Muscle of back (tissue), 13 donors: Measurements from ENCODE around the gene F2. TPM values are rescaled to one million over a fixed set of nuclear protein-coding genes. Genes with fewer than 3 reads are reported as not detected.
A peak's percentile ranks its signal among the peaks of the same experiment; 100 is the strongest.
"Not testable (repeated sequence)": the region's sequence is repeated elsewhere in the genome, so short reads cannot be mapped to it uniquely, and the experiment has no call there.

Experiments
- DNase-seq, 3 donors: peaks; one replicate each; pipeline versions ENCODE4 v3.0.0 to v3.0.0-alpha.2; 2013
- long read RNA-seq, 9 donors: transcript quantifications; one replicate each; lab custom pipeline, GENCODE V29; 2026
- polyA plus RNA-seq, 10 donors: library from polyadenylated mRNA; unstranded; fragments of 120-200 nt; gene quantifications; one replicate each; pipeline ENCODE4 v1.2.1, GENCODE V29; 2013; ENCODE audit not compliant: insufficient read length in 10 of 10

F2 gene
- polyA plus RNA-seq: under 1 TPM in 1 of 10 donors, not detected in 9; 0.50 TPM
- long read RNA-seq, donor 1: 0 reads
- long read RNA-seq, donor 2: 0 reads
- long read RNA-seq, donor 3: 0 reads
- long read RNA-seq, donor 4: 0 reads
- long read RNA-seq, donor 5: 0 reads
- long read RNA-seq, donor 6: 0 reads
- long read RNA-seq, donor 7: 0 reads
- long read RNA-seq, donor 8: 0 reads
- long read RNA-seq, donor 9: 0 reads

DNA sequence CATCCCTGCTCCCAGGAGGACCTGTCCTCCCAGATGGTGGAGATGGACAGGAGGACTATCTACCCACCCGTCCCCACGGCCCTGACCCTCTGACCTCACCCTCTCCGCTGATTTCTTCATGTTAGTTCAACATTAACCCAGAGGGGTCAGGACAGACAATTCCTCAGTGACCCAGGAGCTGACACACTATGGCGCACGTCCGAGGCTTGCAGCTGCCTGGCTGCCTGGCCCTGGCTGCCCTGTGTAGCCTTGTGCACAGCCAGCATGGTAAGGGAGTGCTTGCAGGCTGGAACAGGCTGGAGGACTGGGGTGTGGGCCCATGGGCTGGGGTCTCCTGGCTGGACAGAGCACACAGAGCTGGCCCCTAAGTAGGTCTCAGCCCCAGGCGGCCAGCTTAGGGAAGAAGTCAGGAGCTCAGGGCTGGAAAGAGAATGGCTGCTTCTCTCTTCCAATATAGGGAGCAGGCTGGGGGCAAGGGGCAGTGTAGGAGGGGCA lies at the start of gene F2:
F2 (plus strand) TSS at position 166 of the 495 bp plus-strand sequence; CDS start at position 189, 23 bp downstream.
- no peak for DNase-seq

DNA sequence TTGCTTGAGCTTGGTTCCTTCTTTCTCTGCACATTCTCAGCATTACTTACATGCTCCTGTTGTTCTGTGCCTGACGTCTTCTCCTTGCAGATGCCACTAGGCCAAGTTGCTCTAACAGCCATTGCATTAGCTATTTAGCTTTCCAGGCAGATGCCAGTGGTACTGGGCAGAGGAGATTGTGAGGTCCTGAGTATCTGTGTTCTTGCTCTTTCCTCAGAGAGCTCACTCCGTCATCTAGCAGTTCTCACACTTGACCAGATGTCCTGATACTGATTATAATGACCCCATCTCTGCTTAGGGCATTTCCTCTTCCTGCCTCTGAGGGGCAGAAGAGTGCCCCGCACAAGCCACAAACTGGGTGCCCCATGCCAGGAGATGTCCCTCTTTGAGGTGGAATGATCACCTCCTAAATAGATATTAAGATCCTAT lies 49.3 kb upstream of the F2 start:
- DNase-seq: no peak

DNA sequence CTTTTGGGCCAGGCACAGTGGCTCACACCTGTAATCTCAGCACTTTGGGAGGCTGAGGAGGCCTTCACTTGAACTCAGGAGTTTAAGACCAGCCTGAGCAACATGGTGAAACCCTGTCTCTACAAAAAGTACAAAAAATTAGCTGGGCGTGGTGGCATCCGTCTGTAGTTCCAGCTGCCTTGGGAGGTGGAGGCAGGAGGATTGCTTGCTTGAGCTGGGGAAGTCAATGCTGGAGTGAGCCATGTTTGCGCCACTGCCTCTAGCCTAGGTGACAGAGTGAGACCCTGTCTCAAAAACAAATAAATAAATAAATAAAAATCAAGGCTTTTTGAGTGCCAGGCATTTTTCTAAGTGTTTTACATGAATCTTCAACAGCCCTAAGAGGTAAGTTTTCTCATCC lies 48.5 kb upstream of the F2 start:
- DNase-seq: not testable (repeated sequence)

DNA sequence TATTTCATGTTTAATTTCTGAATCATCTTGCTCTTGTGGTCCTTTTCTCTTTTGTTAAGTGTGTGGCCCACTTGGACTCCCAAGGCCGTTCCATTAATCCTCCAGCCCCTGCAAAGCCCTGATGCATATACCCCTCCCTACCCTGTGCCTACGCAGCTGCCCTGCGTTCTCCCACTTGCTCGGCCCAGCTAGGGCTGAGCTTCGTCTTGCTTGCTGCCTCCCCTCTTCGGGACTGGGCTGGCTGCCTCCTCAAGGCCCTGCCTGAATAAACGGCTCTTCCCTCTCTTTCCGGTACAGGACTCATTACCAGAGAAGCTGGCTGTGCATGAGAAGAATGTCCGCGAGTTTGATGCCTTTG lies 47.1 kb upstream of the F2 start:
- no peak for DNase-seq

DNA sequence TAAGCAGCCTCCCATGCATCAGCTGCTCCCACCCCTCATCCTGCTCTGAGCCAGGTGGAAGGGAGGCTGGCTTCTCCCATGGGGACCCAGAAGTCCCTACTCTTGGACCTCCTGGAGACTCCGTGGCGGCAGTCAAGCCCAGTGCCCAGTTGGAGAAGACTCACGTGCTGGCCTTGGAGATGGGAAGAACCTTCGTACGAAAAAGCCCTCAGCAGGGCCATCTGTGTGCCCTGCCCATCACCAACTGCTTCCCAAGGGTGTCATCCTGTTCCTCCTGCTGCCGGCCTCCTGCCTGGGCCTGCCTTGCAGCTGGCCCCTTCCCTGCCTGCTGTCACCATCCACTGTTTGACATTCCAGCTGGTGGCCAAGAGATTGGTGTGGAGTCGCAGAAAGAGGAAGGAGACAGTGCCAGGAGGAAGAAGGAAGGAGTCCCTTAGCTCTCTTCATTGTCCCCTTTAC lies 46.6 kb upstream of the F2 start:
- no peak for DNase-seq

DNA sequence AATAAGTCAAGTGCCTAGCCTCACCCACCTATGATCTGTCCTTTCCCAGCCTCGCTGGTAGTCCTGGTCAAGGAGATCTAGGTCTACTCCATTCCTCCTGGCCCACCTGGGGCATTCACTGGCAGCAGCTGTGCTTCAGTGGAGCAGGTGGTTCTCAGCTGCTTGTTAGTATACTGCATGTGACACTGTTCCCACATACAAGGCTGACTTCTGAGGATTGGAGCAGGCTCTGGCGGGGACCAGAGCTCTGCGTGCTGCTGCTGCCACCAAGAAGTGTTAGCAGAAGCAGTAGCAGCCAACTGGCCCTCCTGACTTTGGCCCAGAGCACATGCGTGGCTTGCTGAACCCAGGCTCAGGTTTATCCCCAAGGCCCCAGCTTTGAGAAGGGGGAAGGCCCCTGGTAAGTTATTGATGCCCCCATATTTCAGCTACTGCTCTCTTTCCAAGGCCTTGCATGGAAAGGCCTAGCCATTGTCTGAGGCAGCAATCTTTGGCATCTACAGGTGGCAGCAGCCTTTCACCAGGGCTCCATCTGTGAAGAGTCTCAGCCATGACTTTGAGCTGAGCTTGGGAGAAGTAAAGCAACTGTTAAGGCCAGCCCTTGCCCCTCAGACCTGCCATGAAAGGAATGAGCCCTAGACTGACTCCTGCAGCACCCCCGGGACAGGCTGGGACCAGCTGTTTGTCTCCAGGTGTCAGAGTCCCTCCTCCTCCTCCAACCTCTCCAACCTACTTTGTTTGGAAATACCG lies 45.1 kb upstream of the F2 start:
- no peak for DNase-seq

DNA sequence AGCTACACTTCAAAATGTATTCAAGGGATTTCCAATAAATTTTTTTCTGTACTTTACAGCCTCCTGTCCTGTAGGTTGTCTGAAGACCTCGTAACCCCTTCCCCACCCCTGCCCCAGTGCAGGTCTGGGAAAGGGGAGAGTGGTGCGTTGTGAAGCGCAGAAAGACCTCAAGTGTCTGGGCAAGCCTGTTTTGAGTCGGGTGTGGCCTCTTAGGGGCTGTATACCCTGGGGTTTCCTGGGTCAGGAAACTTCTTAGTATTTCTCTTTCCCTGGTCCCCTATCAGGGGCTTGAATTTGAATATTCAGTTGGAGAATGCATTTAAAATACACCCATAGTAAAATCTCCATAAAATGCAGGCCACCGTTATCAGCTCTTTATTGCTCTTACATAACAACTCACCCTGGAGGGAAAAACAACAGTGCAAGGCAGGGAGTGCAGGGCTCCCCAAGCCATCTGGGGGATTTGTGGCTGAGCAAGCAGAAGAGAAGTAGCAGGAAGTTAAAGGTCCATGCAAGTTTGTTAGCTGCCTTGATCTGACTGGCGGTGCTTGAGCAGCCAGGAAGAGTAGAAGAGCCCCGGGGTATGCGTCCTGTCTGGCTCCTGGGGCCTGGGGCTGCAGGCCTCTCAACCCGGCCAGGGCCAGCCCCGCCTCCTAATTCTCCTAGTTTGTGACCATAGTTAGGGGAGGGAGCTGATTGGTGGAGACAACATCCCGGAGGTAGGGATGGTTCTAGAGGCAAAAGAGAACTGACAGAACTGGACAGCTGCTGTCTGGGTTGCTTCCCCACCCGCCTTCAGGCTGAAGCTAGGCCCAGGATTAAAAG lies 44.3 kb upstream of the F2 start:
- DNase-seq: peak; percentile 36 to 74 (median 52)

DNA sequence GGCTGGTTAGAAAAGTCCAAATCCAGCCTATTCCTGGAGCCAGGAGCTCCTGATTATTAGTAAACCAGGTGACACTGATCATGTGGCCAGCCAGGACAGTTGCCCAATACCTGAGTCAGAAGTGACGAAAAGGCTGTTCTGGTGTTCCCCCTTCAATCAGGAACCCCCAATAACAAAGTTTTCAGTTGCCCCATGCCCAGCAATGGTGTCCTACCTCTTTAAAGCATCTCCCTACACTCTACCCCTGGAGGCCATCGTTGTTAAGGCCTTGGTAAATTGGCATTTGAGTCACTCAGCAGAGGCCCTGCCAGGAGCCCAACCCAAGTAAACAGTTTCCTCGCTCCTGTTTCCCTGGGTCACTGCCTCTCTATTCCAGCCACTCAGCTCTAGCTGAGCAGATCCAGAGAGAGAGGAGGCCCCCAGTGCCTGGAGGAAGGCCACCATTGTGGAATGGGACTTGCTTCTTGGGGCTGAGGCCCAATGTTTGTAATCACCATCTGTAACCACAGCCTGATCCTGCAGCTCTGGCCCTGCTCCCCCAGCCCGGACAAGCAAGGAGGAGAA lies 43.6 kb upstream of the F2 start:
- peak in 2 of 3 donors; percentile 22 to 62 for DNase-seq

DNA sequence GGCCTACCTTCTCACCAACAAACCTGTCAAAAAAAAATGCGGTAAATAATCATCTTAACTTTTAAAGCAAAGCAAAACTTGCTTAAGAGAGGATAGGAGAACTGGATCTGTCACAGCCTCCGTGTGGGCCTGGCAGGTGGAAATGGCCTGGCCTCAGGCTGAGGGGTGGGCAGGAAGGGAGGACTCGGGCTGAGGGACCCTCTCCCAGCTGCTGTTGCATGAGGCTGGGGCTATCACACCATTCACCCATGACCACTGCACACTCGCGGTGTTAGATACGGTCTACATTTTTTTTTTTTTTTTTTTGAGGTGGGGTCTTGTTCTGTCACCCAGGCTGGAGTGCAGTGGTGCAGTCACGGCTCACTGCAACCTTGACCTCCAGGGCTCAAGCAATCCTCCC lies 43.1 kb upstream of the F2 start:
- no peak for DNase-seq

DNA sequence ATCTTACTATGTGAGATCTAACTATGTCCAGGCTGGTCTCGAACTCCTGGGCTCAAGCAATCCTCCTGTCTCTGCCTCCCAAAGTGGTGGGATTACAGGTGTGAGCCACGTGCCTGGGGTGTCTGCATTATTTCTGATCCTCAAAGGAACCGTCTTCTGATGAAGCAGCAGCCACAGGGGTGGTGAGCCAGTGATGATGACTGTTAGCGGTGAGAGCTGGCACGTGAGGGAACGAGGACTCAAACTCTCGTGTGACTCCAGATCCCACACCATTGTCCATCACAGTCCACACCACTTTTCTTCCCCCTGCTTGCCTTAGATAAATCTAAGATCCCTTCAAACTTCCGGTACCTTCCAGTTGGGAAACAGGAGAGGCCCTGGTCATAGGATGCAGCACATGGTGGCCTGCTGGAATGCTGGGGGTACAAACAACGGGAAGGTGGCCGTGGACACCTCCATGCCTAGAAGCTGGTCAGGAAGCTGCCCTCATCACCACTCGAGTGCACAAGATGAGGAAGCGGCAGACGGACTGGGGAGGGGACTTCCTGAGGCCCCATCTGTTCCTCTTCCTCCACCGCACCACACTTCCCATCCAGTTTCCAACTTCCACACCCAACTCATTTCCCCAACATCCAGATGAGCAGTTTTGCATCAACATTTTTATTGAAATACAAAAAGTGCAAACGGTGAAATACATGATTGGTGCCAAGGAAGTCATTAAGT lies 42.4 kb upstream of the F2 start:
- peak in 1 of 3 donors; percentile 39 for DNase-seq

DNA sequence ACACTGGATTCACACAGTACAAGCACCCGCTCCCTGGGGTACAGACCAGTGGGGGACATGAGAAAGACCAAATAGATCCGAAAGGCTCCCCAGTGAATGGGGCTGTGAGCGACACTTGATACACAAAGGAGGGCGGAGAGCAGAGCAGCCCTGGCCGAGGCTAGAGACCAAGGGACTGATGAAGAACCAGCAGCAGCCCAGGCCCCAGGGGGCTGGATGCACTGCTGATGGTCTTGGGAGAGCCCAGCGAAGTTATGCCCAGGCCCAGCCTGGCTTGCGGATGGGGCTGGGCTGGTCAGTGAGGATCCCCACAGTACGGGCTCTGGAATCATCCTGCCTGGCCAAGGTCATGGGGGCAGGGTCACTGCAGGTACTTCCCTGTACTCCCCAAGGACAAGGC lies 41.8 kb upstream of the F2 start:
- no peak for DNase-seq

DNA sequence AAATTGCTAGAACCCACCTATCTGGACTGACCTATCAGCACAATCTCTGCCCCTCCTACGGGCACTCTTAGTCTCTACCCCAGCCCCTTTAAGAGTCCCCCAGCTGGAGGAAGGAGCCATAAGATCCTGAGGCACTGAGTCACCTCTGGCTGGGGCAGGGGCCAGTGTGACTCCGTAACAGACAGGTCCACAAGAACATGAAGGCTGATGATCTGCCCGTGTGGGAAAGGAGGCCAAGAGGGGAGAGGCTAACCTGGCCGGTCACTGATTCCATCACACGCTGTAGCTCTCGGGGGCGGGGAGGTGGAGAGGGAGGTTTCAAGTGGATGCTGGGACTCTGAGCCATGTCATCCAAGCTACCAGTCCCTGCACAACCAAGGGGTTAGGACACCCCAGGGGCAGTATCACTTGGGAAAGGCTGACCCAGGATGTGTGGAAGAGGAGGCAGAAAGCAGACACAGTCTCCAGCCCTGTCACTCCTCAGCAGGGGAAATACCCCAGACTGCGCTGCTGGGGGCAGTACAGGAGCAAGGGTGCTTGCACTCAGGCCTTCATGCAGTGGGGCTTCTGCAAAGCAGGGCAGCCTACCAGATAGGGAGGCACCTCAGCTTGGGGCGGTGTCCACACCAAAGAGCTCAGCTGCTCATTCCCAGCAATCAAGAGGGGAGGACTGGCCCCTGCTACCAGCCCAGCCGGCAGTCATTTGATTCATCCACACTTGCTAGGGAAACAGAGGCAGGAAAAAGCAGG lies 40.8 kb upstream of the F2 start:
- no peak for DNase-seq

DNA sequence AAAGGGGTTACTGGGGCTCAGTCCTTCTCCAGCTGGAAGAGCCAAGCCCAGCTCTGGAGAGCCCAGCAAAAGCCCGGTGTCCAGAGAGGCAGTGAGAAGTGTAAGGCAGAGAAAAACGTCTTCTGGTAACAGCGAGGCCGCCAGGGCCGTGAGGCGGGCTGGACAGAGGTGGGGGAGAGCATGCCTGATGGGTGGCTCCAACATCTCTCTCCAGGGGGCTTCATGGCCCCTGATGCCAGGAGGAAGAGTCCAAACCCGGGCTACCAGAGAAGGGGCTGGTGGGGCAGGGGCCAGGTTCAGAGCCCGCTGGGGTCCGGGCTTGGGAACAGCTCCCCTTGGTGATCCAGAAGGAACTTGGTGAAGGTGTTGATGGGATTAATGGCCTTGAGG lies 40.3 kb upstream of the F2 start:
- DNase-seq: no peak

DNA sequence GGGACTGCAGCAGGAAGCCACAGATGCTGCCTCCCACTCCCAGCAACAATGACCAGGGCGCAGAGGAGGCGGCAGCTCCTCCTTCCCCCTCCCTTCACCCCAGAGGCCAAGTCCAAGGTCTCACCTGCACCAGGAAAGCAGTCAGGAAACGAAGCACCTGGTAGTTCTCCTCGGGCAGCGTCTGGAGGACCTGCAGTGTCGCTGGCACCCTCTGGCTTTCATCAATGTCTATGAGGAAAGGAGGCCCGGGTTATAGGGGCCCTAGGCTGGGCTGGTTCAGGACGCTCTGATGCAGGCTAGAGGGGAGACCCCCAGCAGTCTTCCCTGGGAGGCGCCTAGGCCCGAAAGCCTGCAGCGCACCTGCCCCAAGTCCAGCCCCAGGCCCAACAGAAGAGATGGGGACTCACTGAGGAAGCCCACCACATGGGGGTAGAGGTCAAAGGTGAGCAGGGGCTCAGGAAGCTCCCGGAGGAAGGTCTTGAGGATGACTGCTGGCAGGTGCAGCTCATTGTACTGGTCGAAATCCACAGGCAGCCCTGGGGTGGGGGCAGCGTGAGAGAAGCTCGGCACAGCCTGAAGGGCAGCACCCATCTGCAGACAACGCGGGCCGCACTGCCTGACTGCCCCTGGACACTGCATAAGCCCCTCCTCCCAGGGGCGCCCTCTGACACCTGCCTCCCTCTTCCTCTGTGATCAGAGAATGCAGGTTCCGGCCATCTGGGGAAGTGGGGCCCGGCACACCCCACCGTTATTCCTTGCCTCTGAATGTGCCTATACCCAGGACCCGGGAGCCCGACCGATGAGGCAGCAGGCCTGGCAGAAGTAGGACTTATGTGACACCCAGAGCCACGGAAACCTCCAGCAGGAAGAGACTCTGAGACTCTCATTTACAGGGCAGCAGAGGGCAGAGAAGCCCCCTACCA lies 39.5 kb upstream of the F2 start:
- no peak for DNase-seq

DNA sequence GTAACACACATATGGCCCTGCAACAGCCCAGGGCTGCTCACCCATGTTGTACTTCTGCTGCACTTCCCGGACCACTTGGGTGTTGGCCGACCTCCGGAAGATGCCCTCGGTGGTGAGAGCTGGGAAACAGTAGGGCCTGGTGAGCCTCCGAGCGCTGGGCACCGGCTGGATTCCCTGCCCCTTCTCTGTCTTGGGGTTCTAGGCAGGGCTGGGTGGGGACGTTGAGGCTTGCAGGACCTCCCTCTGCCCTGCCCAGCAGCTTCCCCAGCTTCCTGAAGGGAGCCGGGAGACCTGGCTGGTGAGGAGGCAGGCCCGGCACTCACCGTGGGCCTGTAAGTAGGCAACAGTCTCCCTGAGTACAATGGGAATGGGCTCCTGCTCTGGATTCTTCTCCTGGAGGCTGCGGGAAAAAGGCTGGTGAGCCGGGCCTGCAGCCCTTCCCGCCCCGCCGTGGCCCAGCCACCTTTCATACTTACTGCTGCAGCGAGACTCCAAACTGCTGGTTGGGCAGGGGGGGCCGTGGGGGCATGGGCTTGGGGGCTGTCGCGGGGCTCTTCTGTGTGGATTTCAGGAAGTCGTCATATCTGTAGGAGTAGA lies 38.8 kb upstream of the F2 start:
- DNase-seq: no peak

DNA sequence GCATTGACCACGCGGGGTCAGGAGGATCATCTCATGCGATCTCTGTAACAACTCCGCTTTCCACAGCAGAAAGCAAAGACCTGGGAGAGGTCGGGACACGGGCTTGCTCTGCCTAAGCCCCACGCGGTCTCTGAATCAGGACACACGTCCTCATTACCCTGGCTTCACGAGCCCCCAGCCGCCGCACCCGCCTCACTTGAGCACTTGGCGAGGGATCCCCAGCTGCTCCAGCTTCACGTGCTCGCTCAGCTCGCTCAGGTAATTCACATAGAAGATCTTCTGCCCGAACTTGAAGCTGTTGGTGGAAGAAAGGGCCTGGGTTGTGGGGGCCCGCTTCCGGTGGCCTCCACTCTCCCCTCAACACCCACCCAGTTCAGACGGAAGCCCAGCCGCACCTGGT lies 38.2 kb upstream of the F2 start:
- DNase-seq: no peak

DNA sequence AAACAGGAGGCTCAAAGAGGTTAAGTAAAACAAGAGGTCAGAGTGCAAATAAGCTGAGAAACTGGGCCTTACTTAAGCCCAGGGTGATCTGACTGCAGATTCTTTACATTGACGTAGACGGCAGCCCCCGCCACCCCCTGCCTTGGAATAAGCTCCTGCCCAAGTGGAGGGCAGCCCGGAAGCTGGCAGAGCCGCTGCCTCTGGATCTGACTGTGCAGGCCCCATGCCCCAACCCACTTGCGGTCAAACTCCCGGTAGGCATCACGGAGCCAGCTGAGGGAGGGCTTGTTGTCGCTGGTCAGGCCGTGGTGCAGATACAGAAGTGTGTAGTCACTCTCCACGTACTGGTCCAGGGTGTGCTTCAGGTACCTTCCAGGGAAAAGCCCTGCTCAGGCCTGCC lies 37.2 kb upstream of the F2 start:
- no peak for DNase-seq

DNA sequence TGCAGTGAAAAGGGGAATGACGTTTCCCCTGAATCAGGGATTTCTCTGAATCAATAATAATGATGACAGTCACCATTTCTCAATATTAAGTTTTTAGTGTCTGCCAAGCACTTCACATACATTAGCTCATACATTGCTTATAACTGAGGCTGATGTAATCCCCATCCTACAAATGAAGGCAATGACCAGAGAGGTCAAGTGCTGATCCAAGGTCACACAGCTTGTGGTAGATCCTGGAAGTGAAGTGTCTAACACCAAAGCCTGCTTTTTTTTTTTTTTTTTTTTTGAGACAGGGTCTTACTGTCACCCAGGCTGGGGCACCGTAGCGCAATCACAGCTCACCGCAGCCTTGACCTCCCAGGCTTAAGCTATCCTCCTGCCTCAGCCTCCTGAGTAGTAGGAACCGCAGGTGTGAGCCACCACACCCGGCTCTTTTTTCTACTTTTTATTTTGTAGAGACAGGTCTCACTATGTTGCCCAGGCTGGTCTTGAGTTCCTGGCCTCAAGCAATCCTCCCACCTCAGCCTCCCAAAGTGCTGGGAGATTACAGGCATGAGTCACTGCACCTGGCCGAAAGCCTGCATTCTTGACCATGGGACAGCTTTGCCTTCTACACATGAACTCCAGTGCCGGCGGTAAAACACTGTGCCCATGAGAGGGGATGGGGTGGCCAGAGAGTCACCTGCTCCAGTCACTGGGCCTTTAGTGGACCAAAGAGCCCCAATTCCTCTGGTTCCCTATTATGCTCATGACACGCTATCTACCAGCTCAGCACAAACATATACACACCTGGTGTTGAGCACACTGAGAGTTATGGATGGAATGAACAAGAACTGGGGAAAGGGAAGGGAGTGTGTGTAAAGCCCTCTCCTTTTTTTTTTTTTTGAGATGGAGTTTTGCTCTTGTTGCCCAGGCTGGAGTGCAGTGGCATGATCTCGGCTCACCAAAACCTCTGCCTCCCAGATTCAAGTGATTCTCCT lies 36.0 kb upstream of the F2 start:
- DNase-seq: no peak
